Stimulated activated memory B cell treated with anti-CD40 and anti-IgM and Interleukin-4, amounts not matched to agents 10 μg/mL and 1 μg/mL and 100 μg/mL, for 72 hours (primary cell): ENCODE measurements around the gene MARCHF3.
"Not testable (repeated sequence)": the region's sequence is repeated elsewhere in the genome, so short reads cannot be mapped to it uniquely, and the experiment has no call there.

Source experiments
- ATAC-seq: fragments of 150-1000 bp; cut with Tn5 transposase; 2 replicates; pipeline ENCODE4 v1.10.0; 2021
- H3K27ac Mint-ChIP-seq: one replicate; pipeline ENCODE4 v1.8.0; 2022; ENCODE audit warnings: mild to moderate bottlenecking, mixed read lengths
- H3K27me3 Mint-ChIP-seq: one replicate; pipeline ENCODE4 v1.8.0; 2022; ENCODE audit warnings: mixed read lengths
- H3K36me3 Mint-ChIP-seq: one replicate; pipeline ENCODE4 v1.8.0; 2022; ENCODE audit warnings: mixed read lengths
- H3K4me1 Mint-ChIP-seq: one replicate; pipeline ENCODE4 v1.8.0; 2022; ENCODE audit warnings: mixed read lengths
- H3K4me3 Mint-ChIP-seq: one replicate; pipeline ENCODE4 v1.8.0; 2022; ENCODE audit warnings: mild to moderate bottlenecking, moderate library complexity, mixed read lengths
- H3K9me3 Mint-ChIP-seq: one replicate; pipeline ENCODE4 v1.8.0; 2022; ENCODE audit warnings: mixed read lengths

Gene MARCHF3

DNA sequence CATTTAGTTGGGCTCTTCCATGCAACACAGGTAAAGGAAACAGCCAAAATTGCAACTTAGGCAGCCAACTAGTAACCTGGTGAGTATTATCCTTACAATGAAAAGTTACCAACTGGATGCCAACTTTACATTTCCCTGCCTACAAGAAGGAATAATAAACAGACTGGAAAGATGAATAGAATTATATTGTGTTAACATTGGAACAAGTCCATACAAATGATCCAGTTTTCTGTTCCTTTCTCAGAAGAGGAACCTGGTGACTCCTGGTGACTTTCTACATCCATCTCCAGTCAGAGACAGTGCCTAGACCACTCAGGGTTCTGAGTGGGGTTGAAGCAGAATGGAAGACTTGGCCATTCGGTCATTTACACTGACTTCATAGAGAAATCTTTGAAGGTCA is 20.6 kb downstream of the MARCHF3 start:
- Mint-ChIP-seq H3K27me3 (no peaks in the 10 kb centered on the region), H3K4me1 (peaks cover 46% of the 10 kb centered on the region), H3K36me3 (no peaks in the 10 kb centered on the region), H3K9me3 (no peaks in the 10 kb centered on the region), H3K27ac (peak overlapping the region; percentile 65), H3K4me3 (no peak overlapping the region)
- ATAC-seq: no peak

DNA sequence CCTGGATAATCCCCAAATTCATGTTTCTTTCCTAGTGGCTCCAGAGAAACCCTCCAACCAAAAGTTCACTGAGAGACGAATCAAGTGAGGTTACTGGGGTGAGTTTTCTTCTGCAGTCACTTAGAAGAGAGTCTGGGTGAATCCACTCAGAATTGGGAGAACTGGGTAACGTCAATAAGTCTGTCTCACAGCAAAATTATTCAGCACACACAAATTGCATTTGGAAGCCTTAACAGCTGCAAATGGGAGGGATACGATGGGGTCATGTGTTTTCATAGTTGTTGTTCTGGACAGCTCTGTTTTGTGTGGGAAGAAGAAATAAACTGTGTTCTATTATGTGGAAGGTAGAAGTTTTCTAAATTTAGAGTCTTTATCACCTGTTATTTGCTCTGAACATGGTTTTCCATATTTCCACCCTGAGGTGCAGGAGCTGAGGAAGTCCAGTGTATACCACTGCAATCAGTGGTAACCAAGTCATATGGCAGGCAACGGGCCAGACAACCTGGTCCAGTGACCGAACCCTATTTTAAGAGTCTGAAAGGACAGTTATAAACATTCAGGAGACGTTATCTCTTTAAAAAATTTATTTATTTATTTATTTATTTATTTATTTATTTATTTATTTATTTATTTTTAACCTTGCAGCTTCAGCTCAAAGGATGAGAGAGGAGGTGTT is 21.9 kb downstream of the MARCHF3 start:
- H3K4me3 Mint-ChIP-seq: no peak overlapping the region
- no peak overlapping the region for H3K27ac Mint-ChIP-seq
- no peaks in the 10 kb centered on the region for H3K27me3 Mint-ChIP-seq
- ATAC-seq: no peak
- no peaks in the 10 kb centered on the region for H3K9me3 Mint-ChIP-seq
- peaks cover 33% of the 10 kb centered on the region for H3K4me1 Mint-ChIP-seq
- H3K36me3 Mint-ChIP-seq: no peaks in the 10 kb centered on the region

GRCh38 chr5:127007522-127007921 is 22.8 kb downstream of the MARCHF3 start:
- peaks cover 6% of the 10 kb centered on the region for H3K36me3 Mint-ChIP-seq
- no peak overlapping the region for H3K27ac Mint-ChIP-seq
- H3K4me1 Mint-ChIP-seq: peaks cover 31% of the 10 kb centered on the region
- ATAC-seq: no peak
- no peaks in the 10 kb centered on the region for H3K9me3 Mint-ChIP-seq
- no peaks in the 10 kb centered on the region for H3K27me3 Mint-ChIP-seq
- no peak overlapping the region for H3K4me3 Mint-ChIP-seq

GRCh38 chr5:127006744-127007143 is 23.6 kb downstream of the MARCHF3 start:
- H3K4me3 Mint-ChIP-seq: no peak overlapping the region
- no peak for ATAC-seq

DNA sequence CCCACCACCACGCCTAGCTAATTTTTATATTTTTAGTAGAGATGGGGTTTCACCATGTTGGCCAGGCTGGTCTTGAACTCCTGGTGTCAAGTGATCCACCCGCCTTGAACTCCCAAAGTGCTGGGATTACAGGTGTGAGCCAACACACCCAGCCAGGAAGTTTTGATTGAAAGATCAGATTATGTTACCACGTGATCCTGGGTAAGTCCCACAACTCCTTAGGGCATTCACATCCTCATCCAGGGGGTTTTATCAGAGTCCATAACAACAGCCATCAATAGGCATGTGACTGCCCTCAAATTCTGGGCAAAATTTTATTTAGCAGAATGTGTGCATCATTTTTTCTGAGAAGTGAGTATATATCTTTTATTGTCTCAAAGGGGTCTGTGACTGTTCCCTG is 25.1 kb downstream of the MARCHF3 start:
- not testable (repeated sequence) for H3K27ac Mint-ChIP-seq, H3K9me3 Mint-ChIP-seq, H3K27me3 Mint-ChIP-seq, H3K4me3 Mint-ChIP-seq, ATAC-seq
- peaks cover 24% of the 10 kb centered on the region for H3K4me1 Mint-ChIP-seq
- H3K36me3 Mint-ChIP-seq: peaks cover 16% of the 10 kb centered on the region

More at GRCh38 chr5:127006744-127007143, 23.6 kb downstream of the MARCHF3 start:
- Mint-ChIP-seq H3K36me3 (peaks cover 11% of the 10 kb centered on the region), H3K9me3 (no peaks in the 10 kb centered on the region), H3K4me1 (peaks cover 29% of the 10 kb centered on the region), H3K27me3 (no peaks in the 10 kb centered on the region), H3K27ac (no peak overlapping the region)

GRCh38 chr5:127004721-127005120 is 25.6 kb downstream of the MARCHF3 start:
- Mint-ChIP-seq H3K27ac (no peak overlapping the region), H3K9me3 (no peaks in the 10 kb centered on the region), H3K4me1 (peaks cover 21% of the 10 kb centered on the region), H3K27me3 (no peaks in the 10 kb centered on the region), H3K4me3 (no peak overlapping the region), H3K36me3 (peaks cover 16% of the 10 kb centered on the region)
- ATAC-seq: no peak

DNA sequence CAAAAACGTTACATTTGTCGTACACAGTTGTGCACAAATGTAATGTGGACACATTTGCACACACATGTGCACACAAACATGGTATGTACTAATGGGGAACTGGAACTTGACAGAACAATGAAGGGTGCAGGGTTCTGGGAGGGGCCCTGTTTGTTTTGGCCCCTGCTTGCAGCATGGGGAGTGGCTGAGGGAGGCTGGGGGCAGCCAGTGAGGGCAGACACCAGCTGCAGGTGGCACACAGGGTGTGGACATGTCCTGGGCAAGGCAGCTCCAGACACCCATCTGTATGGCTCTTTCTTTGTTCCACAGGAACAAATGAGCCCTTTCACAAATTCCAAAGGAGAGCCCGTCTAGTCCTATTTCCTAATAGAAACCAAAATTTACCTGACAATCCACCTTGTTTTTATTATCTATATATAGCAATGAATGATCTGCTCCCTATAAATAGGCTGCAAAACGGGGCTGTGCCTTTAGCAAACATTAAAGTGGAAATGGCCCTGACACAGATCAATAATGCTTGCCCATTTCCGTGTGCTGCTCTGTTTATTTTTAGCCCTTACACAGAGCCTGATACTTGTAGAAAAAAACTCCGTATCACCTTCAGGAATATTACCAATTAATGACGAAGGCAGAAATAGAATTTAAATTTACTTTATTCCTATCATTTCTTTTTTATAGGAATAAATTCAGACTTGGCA is 26.4 kb downstream of the MARCHF3 start:
- no peaks in the 10 kb centered on the region for H3K9me3 Mint-ChIP-seq
- no peaks in the 10 kb centered on the region for H3K27me3 Mint-ChIP-seq
- H3K36me3 Mint-ChIP-seq: peaks cover 16% of the 10 kb centered on the region
- peaks cover 24% of the 10 kb centered on the region for H3K4me1 Mint-ChIP-seq
- ATAC-seq: no peak
- no peak overlapping the region for H3K4me3 Mint-ChIP-seq
- H3K27ac Mint-ChIP-seq: no peak overlapping the region

DNA sequence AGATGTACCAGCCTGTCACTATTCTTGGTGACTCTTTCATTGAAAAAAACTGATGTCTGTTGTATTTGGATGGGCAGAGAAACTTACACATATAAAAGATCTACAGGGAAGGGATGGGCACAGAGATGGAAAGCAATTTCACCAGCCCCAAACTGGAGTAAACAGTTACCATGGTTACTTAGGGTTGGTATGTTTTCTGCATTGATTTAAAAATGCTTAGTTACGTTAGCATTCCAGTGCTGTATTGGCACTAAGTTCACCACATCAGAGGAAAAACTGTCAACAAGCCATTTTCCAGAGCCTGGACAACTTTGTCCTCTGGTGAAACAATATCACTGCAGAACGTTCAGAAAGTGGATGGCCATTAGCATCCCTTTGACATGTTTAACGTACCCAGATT is 28.0 kb downstream of the MARCHF3 start:
- peaks cover 38% of the 10 kb centered on the region for H3K4me1 Mint-ChIP-seq
- H3K27me3 Mint-ChIP-seq: no peaks in the 10 kb centered on the region
- H3K27ac Mint-ChIP-seq: no peak overlapping the region
- H3K36me3 Mint-ChIP-seq: peaks cover 16% of the 10 kb centered on the region
- H3K9me3 Mint-ChIP-seq: no peaks in the 10 kb centered on the region
- no peak overlapping the region for H3K4me3 Mint-ChIP-seq
- ATAC-seq: no peak

DNA sequence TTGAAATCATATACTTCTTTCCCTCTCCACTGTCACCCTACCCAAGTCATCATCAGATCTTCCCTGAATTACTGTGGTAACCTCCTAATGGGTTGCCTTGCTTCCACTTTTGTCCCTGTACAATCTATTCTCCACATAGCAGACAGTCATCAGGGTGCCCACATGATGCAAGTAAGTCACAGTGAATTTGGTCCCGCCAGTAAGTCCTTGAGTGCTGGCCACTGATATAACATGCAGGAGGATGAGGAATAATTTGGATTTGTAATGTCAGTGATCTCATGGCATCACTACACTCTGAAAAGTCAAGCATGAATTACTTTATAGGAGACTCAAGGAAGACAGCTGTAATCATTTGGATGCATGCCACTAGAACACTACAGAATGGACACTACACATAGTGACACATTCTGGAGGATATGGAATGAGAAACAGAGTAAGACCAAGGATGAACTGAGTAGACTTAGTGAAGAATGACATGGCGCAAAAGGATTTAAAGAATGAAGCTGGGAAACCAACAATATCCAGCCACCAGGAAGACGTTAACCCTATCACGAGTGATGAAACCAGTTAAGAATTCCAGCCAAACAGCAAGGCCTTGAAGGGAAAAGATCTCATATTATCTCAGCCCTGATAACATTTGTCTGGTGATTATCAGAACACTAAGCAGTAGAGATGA is 28.6 kb downstream of the MARCHF3 start:
- no peaks in the 10 kb centered on the region for H3K27me3 Mint-ChIP-seq
- no peak for ATAC-seq
- H3K4me1 Mint-ChIP-seq: peaks cover 44% of the 10 kb centered on the region
- H3K9me3 Mint-ChIP-seq: no peaks in the 10 kb centered on the region
- no peak overlapping the region for H3K27ac Mint-ChIP-seq
- peaks cover 16% of the 10 kb centered on the region for H3K36me3 Mint-ChIP-seq
- no peak overlapping the region for H3K4me3 Mint-ChIP-seq

DNA sequence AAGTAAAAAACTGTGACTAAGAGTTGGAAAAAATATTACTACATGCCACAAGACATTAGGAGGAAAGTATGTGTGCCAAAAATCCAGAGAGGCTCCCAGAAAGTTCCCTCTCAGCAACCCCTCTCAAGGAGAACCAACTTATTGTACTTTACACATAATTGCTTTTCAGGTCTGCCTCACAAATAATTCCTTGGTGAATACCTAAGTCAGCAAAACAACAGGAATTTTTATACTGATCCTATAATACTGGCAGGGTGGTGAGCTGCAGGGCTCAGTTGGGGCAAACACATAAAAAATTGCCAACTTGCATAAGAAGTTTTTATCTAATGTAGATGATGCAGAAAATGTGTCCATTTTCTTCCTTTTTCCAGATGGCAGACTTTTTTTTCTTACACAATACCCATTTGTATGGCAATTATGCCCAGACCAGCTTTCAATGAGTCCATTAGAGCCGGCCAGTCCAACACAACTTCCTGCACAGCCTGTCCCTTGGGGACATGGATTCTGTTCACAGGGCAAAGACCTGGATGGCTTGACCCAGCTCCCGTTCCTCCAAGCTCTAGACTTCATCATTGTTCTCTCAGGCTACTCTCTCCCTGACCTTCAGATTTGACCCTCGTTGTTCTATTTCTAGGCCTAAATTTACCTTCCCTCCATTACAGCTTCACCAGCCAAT is 31.3 kb downstream of the MARCHF3 start:
- no peak for ATAC-seq
- no peaks in the 10 kb centered on the region for H3K9me3 Mint-ChIP-seq
- H3K36me3 Mint-ChIP-seq: peaks cover 32% of the 10 kb centered on the region
- no peaks in the 10 kb centered on the region for H3K27me3 Mint-ChIP-seq
- peak overlapping the region; percentile 36 for H3K27ac Mint-ChIP-seq
- peaks cover 70% of the 10 kb centered on the region for H3K4me1 Mint-ChIP-seq
- no peak overlapping the region for H3K4me3 Mint-ChIP-seq

- no peaks in the 10 kb centered on the region for H3K27me3 Mint-ChIP-seq
- no peak for ATAC-seq
- H3K9me3 Mint-ChIP-seq: no peaks in the 10 kb centered on the region
- H3K4me3 Mint-ChIP-seq: no peak overlapping the region
- peaks cover 34% of the 10 kb centered on the region for H3K36me3 Mint-ChIP-seq
- peak overlapping the region; percentile 36 for H3K27ac Mint-ChIP-seq
- peaks cover 76% of the 10 kb centered on the region for H3K4me1 Mint-ChIP-seq
Measured at GRCh38 chr5:126998201-126998631, 32.1 kb downstream of the MARCHF3 start.

GRCh38 chr5:126995689-126996088 is 34.7 kb downstream of the MARCHF3 start:
- H3K36me3 Mint-ChIP-seq: peaks cover 28% of the 10 kb centered on the region
- H3K9me3 Mint-ChIP-seq: peaks cover 2% of the 10 kb centered on the region
- no peaks in the 10 kb centered on the region for H3K27me3 Mint-ChIP-seq
- peak overlapping the region; percentile 9 for H3K27ac Mint-ChIP-seq
- H3K4me1 Mint-ChIP-seq: peaks cover 76% of the 10 kb centered on the region
- H3K4me3 Mint-ChIP-seq: no peak overlapping the region
- ATAC-seq: no peak

DNA sequence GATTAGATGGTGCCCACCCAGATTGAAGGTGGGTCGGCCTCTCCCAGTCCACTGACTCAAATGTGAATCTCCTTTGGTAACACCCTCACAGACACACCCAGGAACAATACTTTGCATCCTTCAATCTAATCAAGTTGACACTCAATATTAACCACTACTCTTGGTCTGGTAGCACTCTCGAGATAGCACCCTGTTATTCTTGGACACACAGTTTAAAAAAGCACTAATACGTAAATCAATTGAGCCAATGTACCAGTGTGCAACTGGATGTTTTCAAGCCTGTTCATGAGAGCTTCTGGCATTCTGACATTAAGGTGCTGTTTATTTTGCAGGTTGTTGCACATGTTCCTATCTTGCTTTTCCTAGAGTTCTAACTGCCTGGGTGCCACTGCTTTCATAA is 35.3 kb downstream of the MARCHF3 start:
- ATAC-seq: no peak
- Mint-ChIP-seq H3K27me3 (no peaks in the 10 kb centered on the region), H3K27ac (no peak overlapping the region), H3K36me3 (peaks cover 28% of the 10 kb centered on the region), H3K9me3 (peaks cover 2% of the 10 kb centered on the region), H3K4me3 (no peak overlapping the region), H3K4me1 (peaks cover 80% of the 10 kb centered on the region)

GRCh38 chr5:126994485-126994884 is 35.9 kb downstream of the MARCHF3 start:
- Mint-ChIP-seq H3K27ac (no peak overlapping the region), H3K27me3 (no peaks in the 10 kb centered on the region), H3K36me3 (peaks cover 28% of the 10 kb centered on the region), H3K4me3 (no peak overlapping the region), H3K9me3 (peaks cover 2% of the 10 kb centered on the region), H3K4me1 (peaks cover 78% of the 10 kb centered on the region)
- no peak for ATAC-seq

DNA sequence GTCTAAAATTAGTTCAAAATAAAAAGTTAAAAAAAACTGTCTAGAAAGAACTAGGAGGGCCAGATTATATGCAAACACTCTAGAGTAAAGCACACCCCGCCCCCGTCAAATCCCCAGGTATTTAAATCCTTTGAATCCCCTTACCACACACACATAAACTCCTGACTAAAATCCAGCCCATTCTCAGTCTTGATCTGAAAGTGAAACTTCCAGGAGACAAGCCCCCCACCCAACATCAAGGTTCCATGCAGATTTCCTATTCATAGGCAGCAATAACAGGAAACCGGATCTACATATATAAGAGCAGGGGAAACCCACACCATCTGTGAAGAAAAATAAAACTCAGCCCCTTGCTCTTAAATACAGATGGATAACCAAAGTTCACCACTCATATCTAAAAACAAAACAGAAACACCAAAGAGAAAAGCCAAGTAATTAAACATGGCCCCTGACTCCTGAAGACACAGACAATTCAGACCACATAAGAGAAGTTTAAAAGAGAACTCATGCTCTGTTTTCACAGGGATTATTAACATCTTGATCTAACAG is 42.3 kb downstream of the MARCHF3 start:
- Mint-ChIP-seq H3K27me3 (no peaks in the 10 kb centered on the region), H3K4me3 (peak overlapping the region; percentile 67), H3K27ac (peak overlapping the region; percentile 85), H3K4me1 (peaks cover 61% of the 10 kb centered on the region), H3K9me3 (peaks cover 2% of the 10 kb centered on the region), H3K36me3 (peaks cover 14% of the 10 kb centered on the region)
- ATAC-seq: peak; percentile 95
